ENCODE data around the gene CPNE4.

CPNE4 gene

DNA sequence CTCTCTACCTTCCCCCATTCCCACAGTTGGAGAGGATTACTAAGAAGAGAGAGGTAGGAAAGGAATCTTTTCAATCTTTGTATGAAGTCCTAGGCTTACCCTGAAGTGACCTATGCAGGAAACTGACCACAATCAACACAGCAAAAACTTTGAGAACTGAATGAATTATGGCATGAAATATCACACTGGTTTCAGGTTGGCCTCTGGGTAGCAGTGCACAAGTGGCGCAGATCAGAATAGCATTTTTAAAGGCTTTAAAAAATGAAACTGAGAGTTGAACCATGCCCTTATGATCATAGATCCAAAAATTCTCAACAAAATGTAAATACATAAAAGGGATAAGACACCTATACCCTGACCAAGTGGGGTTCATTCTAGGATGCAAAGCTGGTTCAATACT, 198.9 kb downstream of the CPNE4 start:
- Histone ChIP-seq H3K4me2 (ENCODE audit: low read length) (no peak overlapping the region), H3K27ac (ENCODE audit: low read depth, low read length) (no peak overlapping the region), H3K79me2 (ENCODE audit: control insufficient read depth, low read length) (no peaks in the 10 kb centered on the region), H3K9me3 (ENCODE audit: control insufficient read depth, insufficient read depth, low read length) (no peaks in the 10 kb centered on the region), H3K27me3 (ENCODE audit: control insufficient read depth, low read length) (no peaks in the 10 kb centered on the region), H3K4me3 (ENCODE audit: low read length) (no peak overlapping the region), H3F3A (ENCODE audit: control insufficient read depth, insufficient read depth) (no peaks in the 10 kb centered on the region), H3K36me3 (ENCODE audit: control insufficient read depth, low read length) (no peaks in the 10 kb centered on the region), H3K9me2 (replicated peaks; ENCODE audit: control insufficient read depth, low read length) (no peaks in the 10 kb centered on the region), H3K4me1 (ENCODE audit: control insufficient read depth, low read length) (no peaks in the 10 kb centered on the region), H4K20me1 (ENCODE audit: control insufficient read depth, insufficient read depth, low read depth, low read length) (no peaks in the 10 kb centered on the region)
- TF ChIP-seq EZH2phosphoT487 (IDR thresholded peaks at IDR 0.05; ENCODE audit: borderline replicate concordance, low read length), result no peak
- no peak for TF ChIP-seq CTCF (IDR thresholded peaks at IDR 0.05; ENCODE audit: low read depth, low read length, poor library complexity, severe bottlenecking)

DNA sequence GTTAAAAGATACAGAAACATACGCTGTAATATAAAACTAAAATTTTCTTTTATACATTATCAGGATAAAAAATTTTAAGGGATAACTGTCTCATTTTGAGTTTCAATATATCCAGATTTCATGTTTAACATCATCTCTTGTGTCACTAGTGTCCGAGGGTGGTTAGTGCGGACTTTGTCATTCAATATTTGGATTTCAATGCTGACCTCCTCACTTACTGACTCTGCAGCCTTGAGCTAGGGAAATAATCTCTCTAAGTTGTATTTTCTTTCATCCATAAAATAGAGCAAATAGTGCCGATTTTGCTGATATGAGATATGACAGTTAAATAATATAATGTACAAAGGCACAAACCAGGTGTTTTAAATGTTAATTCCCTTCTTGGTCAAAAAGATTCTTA, 203.2 kb downstream of the CPNE4 start:
- Histone ChIP-seq H3K79me2 (ENCODE audit: control insufficient read depth, low read length) (no peaks in the 10 kb centered on the region), H3K4me2 (ENCODE audit: low read length) (no peak overlapping the region), H3K9me3 (ENCODE audit: control insufficient read depth, insufficient read depth, low read length) (no peaks in the 10 kb centered on the region), H3K27me3 (ENCODE audit: control insufficient read depth, low read length) (no peaks in the 10 kb centered on the region), H3K4me1 (ENCODE audit: control insufficient read depth, low read length) (no peaks in the 10 kb centered on the region), H3F3A (ENCODE audit: control insufficient read depth, insufficient read depth) (no peaks in the 10 kb centered on the region), H3K36me3 (ENCODE audit: control insufficient read depth, low read length) (no peaks in the 10 kb centered on the region), H3K4me3 (ENCODE audit: low read length) (no peak overlapping the region), H3K9me2 (replicated peaks; ENCODE audit: control insufficient read depth, low read length) (no peaks in the 10 kb centered on the region), H3K27ac (ENCODE audit: low read depth, low read length) (no peak overlapping the region), H4K20me1 (ENCODE audit: control insufficient read depth, insufficient read depth, low read depth, low read length) (no peaks in the 10 kb centered on the region)
- TF ChIP-seq CTCF (IDR thresholded peaks at IDR 0.05; ENCODE audit: low read depth, low read length, poor library complexity, severe bottlenecking) (no peak), EZH2phosphoT487 (IDR thresholded peaks at IDR 0.05; ENCODE audit: borderline replicate concordance, low read length) (no peak)

GRCh38 chr3:131821191-131821762, 213.5 kb downstream of the CPNE4 start:
- Histone ChIP-seq H4K20me1 (ENCODE audit: control insufficient read depth, insufficient read depth, low read depth, low read length) (no peaks in the 10 kb centered on the region), H3K4me1 (ENCODE audit: control insufficient read depth, low read length) (no peaks in the 10 kb centered on the region), H3K27ac (ENCODE audit: low read depth, low read length) (no peak overlapping the region), H3K9me3 (ENCODE audit: control insufficient read depth, insufficient read depth, low read length) (no peaks in the 10 kb centered on the region), H3K36me3 (ENCODE audit: control insufficient read depth, low read length) (no peaks in the 10 kb centered on the region), H3F3A (ENCODE audit: control insufficient read depth, insufficient read depth) (no peaks in the 10 kb centered on the region), H3K79me2 (ENCODE audit: control insufficient read depth, low read length) (no peaks in the 10 kb centered on the region), H3K27me3 (ENCODE audit: control insufficient read depth, low read length) (no peaks in the 10 kb centered on the region; the same call in 1 of the 2 replicates), H3K4me2 (ENCODE audit: low read length) (no peak overlapping the region), H3K9me2 (replicated peaks; ENCODE audit: control insufficient read depth, low read length) (no peaks in the 10 kb centered on the region), H3K4me3 (ENCODE audit: low read length) (no peak overlapping the region)
- TF ChIP-seq EZH2phosphoT487 (IDR thresholded peaks at IDR 0.05; ENCODE audit: borderline replicate concordance, low read length) (no peak), CTCF (IDR thresholded peaks at IDR 0.05; ENCODE audit: low read depth, low read length, poor library complexity, severe bottlenecking) (no peak)

All from DOHH2 (cell line).